ENCODE measurements around the gene AOPEP.

The AOPEP gene

DNA sequence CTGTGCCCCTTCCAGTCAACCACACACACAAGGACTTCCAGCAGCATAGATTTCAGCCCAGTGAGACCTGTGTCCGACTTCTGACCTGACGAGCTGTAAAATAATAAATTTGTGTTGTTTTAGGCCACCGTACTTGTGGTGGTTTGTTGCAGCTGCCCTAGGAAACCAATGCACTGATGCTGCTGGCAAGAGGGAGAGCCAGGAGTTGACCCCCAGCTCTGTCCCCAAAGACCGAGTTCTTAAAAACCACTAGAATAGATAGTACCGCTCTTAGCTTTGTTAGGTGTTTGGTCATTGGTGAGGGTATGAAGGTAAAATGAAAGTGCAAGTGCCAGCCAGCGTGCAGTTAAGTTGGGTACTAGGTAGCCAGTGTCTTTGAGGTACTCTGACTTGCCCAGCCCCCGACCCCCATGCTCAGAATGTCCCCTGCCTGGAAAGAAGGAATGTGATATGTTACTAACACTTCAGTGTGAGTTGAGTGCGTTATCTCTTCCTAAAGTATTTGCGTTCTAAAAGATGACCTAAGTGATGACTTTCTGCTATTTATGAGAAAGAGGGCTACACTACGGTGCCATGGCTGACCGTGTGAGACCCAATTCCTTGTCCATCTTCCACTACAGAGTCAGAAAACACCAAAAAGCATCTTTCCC lies 185.6 kb downstream of the AOPEP start:
- in situ Hi-C loops (cut with MboI; ENCODE audit: low sequenced_read_pairs), result no loop called here

DNA sequence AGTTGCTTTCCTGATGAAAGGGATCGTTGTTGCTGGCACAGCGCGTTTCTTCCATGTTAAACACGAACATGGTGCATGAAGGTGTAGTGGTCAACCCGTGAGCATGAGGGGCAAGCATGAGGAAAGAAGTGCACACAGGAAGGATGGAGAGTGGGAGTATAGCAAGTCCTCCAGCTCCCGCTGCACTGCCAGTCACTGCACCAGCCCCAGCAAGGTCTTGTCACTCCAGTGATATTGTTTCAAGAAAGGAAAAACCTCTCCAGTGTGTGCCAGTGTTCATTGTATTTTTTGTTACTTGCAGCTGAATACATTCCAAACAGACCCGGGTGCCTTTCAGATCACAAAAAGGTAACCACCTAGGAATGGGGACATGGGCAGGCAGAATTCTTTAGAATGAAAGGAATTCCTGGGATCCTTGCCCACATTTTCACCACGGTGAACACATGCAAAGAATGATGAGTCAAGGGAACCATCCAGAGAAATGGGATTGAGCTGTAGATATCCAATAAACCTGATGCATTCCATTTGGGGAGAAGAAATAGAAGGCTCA lies 186.3 kb downstream of the AOPEP start:
- in situ Hi-C loops (cut with MboI; ENCODE audit: low sequenced_read_pairs), result no loop called here

DNA sequence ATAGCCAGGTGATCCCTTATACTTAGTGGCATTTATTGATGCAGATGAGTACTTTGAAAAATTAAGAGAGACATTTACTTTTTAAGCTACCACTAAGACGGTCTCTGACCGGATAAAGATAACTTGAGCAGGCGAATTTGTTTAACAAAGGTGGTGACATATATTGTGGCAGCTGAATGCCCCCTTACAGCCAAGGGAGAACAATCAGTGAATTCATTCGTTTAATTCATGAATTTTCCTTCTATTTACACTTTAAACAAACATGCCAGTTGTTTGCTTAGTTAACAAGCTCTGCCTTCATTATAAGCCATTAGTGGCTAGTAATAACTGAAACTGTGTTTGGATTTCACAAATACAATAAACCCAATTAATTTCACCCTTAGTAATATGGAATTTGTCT lies 187.1 kb downstream of the AOPEP start:
- in situ Hi-C loops (cut with MboI; ENCODE audit: low sequenced_read_pairs), result no loop called here

DNA sequence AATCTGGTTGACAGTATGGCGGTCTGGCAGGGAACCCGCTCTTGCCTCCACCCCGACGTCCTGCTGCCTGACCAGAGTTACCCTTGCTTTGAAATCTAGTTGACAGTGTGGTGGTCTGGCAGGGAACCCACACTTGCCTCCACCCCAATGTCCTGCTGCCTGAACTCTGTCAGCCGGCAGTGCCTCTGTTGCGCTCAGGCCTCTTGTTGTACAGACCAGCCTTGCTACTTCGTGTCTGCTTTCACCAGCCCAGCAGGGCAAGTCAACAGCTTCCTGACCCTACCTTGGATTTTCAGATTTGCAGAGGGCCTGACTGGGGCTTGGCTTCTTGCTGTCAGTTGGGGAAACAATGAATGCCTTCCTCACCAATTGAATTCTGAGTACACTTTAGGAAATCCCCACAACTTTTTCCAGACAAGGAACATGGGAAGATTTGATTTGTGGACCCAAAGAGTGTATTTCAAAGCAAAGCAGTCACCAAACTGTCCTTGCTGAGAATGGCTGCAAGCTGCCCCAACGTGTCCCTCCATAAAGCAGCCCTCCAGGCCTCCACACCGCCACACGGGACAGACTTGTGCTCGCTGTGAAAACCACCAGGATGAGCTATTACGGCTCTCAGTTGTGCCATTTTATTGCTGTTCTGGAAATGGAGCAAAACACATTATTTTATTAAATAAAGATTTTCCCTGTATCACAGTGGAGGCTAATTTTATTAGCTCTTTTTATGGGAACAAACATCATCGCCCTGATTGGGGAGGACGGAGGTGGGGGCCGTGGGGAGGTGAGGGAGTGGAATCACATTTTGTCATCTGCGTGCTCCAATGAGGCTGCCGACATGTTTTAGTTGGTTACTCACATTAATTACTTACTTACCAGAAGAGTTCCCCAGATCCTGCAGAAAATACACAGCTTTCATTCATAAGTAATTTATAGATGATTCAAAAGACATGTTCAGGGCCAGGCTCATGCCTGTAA lies 189.3 kb downstream of the AOPEP start:
- in situ Hi-C loops (cut with MboI; ENCODE audit: low sequenced_read_pairs), result no loop called here

DNA sequence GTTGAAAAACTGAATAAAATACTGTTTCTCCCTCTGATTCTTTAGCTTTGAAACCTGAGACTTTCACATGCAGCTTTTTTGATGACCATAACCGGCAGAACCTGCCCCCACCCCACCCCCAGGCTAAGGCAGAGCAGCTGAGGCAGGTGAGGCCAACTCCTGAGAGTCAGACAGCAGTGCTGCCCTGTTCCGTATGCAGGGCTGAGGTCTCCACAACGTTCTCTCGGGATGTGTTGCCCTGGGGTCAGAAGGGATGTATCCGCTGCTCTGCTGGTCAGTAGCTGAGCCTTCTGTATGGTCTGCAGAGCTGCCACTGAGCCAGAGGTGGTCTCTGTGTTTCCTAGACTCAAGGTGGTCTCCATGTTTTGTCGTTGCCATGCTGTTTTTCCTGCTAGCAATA lies 190.5 kb downstream of the AOPEP start:
- in situ Hi-C loops (cut with MboI; ENCODE audit: low sequenced_read_pairs), result no loop called here

DNA sequence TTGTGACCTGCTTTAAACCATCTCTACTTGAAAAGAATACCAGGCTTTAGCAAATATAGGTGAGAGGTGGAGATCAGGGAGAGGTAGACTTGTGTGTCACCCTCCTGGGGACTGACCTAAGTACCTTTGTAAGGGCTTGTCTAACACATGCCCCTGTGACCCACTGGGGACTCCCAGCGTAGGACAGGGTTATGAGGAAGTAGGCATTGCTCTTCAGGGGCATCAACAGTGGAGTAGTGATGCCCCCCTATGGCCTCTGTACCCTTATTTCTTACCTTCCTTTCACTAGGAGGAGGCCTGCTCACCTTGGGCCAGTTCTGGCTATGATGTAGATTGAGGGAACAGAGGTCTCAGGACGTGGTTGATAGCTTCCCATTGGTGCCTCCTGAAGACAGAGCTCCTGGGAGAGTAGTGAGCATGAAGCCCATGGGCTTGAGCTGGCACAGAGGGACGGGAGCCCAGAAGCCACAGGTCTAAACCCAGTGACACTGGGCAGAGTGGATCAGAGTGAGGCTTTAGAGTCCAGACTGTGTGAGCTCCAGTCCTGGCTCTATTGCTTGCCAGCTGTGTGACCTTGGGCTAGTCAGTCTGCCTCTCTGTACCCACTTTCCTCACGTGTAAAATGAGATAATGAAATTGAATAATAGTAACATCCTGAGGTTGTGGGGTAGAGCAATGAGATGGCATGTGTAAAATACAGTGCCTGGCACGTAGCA lies 191.7 kb downstream of the AOPEP start:
- in situ Hi-C loops (cut with MboI; ENCODE audit: low sequenced_read_pairs), result no loop called here

DNA sequence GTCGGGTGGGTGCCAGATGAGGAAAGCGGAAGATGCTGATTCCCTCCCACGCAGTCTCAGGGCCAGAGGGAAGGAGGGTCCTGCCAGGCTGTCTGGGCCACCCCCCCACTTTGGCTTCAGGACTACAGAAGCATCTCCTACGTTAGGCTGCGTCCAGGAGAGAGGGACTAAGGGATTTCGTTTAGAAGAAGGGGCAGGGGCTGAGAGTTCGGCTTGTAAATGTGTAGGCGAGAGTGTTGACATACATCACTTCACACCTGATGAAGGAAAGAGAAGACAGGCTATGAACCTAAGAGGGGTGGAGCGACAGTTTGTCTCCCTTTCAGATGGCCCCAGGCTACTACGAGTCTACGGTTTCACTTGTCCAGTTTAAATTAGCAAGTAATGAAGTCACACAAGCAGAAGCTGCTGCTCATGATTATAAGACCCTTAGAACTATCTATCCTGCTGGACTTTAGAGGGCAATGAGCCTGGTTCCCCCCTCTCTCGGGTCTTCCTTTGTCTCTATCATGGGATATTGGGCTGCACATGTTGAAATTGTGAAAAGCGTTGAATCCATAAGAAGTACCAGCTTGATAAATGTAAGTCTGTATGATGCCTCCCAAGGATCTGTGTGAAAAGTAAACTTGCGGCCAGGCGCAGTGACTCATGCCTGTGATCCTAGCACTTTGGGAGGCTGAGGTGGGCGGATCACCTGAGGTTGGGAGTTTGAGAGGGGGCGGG lies 193.0 kb downstream of the AOPEP start:
- in situ Hi-C loops (cut with MboI; ENCODE audit: low sequenced_read_pairs), result no loop called here

DNA sequence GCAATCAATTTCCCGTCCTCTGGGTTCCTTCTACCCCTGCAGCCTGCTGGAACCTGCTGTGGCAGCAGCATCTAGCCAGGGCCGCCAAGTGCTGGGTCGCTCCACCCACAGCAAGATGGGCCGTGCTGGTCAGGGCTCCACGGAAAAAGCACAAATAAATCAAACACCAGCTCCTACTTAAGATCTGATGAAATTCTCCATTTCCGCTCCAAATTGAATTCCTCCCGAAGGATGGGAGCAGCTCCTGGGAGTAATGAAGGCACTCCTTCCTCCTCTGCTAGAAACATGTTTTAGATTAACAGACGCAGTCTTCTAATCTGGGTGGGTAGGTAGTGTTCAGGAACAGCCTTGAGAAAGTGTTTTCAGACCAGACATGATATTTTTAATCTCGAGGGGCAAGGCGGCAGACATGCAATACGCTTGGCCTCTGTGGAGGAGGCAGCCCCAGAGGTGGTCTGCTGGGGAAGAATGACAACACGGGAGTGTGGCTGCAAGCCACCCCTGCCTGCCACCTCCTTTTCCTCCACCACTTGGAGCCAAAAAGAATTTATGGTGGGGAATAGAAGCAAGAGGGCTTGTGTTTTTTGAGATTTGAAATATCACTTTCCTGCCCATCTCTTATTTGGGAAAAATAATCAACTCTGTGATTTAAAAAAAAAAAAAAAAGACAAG lies 194.1 kb downstream of the AOPEP start:
- in situ Hi-C loops (cut with MboI; ENCODE audit: low sequenced_read_pairs), result no loop called here

DNA sequence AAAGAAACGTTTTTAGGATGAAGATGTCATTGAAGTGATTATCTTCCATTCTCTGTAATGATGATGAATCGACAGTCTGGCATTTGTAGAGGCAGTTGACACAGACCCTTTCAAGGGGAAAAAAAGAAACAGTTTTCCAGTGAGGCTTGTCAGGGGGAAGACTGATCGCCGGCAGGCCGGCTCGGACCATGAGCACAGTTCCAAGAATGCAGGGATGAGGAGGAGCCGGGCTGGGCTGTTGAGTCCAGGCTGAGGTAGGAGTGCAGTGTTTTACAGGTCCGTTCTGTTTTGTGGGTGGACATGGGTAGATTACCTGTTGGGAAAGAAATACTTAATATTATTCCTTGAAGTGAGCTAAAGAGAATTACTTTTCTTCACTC lies 194.6 kb downstream of the AOPEP start:
- in situ Hi-C loops (cut with MboI; ENCODE audit: low sequenced_read_pairs), result no loop called here

DNA sequence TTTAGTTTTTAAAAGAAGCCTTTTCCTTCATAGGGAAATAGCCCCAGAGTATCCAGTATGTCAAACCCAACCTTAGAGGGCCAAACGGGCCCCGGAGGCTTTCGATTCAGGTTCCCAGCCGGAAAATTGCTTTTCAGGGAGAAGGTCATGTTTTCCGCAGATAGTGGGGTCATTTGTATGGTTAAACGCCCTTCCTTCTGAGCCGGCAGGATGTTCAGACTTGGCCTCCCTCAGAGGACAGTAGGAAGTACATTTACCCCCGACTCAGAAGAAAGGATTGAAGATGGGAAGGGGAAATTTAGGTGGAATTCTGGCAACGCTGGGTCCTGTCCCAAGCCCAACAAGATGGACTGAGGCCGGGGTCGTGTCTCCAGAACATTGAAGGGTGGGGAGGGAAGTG lies 195.2 kb downstream of the AOPEP start:
- in situ Hi-C loops (cut with MboI; ENCODE audit: low sequenced_read_pairs), result no loop called here

DNA sequence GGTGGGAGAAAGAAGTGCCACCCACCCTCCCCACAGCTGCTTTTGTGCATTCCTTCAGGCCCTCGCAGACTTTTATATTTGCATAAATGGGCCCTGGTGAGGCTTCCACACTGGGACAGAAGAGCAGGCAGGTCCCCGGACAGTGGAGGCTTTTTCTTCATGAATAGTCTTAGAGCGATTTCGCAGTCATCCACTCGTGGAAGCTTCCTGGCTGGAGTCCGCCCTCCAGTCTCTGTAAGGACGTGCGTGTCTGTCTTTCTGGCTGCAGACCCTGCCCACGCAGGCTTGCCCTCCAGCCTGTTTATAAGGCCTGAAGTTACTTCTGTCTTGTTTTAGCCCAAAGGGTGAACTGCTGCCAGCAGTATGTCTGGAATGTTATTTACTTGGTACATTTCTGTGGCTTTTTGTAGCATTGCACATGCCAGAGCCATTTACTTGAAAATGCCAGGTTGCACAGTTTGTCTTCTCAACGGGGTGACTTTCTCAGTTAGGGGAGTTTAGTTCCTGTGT lies 195.7 kb downstream of the AOPEP start:
- in situ Hi-C loops (cut with MboI; ENCODE audit: low sequenced_read_pairs), result no loop called here

DNA sequence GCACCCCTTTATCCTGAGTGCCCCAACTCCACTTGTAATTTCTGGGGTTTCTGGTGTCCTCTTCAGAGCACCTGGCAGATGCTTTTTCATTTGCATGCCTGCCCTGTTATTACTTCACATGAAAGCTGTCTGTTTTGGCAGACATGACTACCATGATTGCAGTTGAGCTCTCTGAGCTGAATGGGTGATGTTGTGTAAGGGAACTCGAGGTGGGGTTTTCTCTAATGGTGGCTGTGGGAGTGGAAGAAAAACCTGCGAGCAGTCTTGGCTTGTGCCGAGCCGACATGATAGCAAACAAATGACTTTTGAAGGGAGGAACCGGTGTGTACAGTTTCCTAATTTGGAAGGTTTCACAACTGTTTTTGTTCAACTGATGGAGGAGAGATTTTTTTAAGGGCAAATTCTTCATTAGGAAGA lies 196.2 kb downstream of the AOPEP start:
- in situ Hi-C loops (cut with MboI; ENCODE audit: low sequenced_read_pairs), result no loop called here

DNA sequence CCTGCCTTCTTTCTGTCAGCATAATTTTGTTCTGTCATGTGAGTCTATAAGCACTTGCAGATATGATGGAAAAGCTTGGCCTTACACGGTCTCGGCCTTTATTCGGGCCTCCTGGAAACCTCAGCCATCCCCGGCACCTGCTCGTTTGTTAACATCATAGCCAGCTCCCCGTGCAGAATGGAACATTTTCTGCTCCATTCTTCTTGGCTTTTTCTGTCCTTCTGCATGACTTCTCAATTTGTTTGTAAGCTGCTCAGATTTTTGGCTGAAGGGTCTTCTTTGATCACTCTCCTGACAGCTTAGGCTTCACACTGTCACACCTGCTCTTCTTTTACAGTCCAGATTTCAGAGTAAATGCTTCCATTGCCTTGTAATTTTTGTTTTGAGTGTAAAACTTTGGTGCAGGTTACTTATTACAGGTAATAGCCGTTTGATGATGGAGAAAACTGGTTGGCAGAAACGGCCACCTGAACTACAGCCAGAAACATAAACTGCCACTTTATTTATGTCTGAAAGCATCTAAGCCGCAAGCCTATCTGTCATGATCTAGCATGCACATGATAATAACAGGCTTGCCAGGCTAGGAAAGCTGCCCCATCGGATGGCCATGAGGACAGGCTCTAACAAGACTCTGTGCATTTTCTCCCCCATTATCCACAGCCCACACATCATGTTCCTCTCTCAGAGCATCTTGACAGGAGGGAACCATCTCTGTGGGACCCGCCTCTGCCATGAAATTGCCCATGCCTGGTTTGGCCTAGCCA lies 197.0 kb downstream of the AOPEP start:
- in situ Hi-C loops (cut with MboI; ENCODE audit: low sequenced_read_pairs), result no loop called here

DNA sequence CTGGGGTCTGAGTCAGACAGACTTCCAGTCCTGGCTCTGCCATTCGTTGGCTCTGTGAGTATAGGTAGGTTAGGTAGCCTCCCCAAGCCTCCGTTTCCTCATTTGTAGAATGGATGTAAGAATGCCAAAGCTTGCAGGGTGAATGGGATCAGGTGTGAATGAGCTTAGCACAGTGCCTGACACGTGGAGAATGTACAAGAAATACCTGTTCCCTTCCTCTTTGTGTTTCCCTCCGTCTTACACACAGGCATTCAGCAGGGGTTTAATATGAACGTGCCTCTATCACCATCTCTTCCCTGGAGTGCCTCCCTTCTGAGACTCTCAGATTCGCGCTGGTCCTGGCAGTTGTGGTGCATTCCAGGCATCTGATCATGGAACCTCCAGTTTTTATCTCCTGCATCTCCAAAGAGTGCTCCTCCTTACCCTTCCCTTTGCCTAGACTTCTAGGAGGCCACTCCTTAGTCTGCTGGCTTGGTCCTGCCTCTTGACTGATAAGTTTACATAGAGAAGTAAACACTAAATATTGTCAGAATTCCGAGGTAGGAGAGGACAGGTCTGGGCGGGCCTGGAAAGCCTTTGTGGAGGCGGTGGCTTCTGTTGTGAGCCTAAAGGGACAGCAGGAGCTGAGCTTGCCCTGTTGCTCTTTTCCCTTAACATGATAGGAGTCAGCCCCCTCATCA lies 199.4 kb downstream of the AOPEP start:
- in situ Hi-C loops (cut with MboI; ENCODE audit: low sequenced_read_pairs), result no loop called here

DNA sequence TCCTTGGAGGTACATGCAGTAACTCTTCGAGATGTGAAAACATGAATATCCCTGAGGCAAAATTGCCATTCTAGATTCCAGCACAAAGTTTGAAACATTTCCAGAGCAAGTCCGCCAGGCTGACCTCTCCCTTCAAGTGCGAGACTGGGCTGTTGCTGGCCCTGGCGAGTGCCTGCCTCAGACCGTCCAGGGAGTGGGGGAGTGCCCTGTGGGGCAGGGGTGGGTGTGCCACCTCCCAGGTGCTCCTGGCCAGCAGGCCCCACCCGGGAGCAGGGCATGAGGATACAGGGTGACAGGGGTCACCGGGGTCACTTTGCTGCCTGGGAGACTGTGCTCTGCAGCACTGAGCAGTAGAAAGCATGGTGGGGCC lies 199.9 kb downstream of the AOPEP start:
- in situ Hi-C loops (cut with MboI; ENCODE audit: low sequenced_read_pairs), result no loop called here

DNA sequence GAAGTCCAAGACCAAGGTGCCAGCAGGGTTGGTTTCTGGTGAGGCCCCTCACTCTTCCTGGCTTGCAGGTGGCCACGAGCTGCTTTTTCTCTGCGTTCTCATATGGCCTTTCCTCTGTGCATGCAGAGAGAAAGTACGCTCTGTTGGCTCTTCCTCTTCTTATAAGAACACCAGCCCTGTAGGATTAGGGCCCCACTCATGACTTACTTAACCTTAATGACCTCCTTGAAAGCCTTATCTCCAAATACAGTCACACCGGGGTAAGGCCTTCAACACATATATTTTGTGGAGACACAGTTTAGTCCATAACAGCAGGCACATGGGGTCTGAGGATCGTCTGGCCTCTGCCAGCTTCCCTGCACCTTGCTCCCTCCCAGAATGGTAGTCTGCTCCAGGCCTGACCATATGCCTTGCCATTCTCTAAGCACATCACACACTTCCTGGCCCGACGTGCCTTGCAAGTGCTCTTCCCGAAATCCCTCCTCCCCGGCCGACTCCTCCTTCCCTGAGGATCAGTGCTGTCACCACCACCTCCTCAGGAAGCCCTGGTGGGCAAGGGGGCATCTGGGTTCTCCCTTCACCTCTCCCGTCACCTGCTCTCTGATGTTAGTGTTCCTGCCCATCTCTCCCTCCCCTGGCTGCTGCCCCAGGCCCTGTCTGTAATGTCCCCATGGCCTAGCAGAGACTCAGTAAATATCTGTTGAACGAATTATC lies 200.7 kb downstream of the AOPEP start:
- in situ Hi-C loops (cut with MboI; ENCODE audit: low sequenced_read_pairs), result no loop called here

DNA sequence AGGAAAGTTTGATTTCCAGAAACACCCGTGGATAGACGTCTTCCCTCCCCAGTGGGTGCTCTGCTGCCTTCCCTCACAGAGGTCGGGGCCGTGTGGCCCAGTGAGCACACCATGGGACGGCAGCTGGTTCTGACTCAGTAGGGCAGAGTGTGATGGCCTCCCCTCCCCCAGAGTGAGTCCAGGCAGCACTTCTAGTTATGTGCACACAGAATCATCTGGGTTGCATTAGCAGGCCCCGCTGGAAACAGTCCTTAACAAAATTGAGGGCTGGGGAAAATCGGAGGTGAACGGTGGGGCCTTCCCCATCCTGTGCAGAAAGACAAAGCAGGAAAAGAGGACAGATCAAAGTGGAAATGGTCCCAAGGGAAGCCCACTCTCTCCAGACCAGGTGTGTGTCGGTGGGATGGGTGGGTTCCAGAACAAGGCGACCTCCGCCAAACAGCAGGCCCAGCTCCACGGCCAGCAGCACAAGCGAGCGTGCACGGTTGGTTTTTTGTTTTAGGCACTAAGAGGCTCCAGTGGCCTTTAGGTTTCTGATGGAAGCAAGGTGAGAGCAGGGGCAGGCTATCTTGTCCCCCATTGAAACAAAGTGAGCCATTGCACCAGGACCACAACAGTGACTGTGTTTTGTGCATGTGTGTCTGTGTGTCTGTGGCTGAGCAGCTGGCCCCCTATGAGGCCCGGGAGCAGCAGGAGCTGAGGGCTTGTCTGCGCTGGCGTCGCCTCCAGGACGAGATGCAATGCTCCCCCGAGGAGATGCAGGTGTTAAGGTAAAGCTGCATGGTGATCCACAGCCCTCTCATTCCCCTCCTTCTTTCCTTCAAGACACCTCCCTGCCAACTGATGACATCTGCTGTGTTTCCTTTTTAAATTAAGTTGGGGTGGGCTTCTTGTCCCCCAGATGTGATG lies 201.5 kb downstream of the AOPEP start:
- in situ Hi-C loops (cut with MboI; ENCODE audit: low sequenced_read_pairs), result no loop called here

Data from hTERT RPE-1 (cell line).